ENCODE data around the gene PDSS2. TPM values are rescaled to one million over a fixed set of nuclear protein-coding genes. Genes with fewer than 3 reads are reported as not detected.

The PDSS2 gene
- total RNA-seq, 2 donors from 2014 or later = 11.4 to 12.3 TPM

Other genes starting within 250 kb of the PDSS2 start
- under 1 TPM in 1 of 2 donors, not detected in 1; 0.16 TPM for gene SOBP, start 30.6 kb upstream of the PDSS2 start, total RNA-seq